ENCODE results near the gene KNOP1.
"Not testable (repeated sequence)": the region's sequence is repeated elsewhere in the genome, so short reads cannot be mapped to it uniquely, and the experiment has no call there.

KNOP1 gene

GRCh38 chr16:19685176-19685575 lies 32.9 kb downstream of the KNOP1 start:
- Histone ChIP-seq H3K27ac (ENCODE audit: low read depth, low read length) (no peak overlapping the region), H3K9ac (ENCODE audit: low read depth in 1 of 2, low read length in 2 of 2) (no peak overlapping the region), H3K4me1 (ENCODE audit: control insufficient read depth in 1 of 2, insufficient read depth in 2 of 2, low read length in 2 of 2) (no peaks in the 10 kb centered on the region), H3K9me3 (ENCODE audit: control insufficient read depth in 1 of 2, low read length in 2 of 2) (no peaks in the 10 kb centered on the region), H3K36me3 (ENCODE audit: control insufficient read depth in 1 of 2, insufficient read depth in 2 of 2, low read length in 2 of 2) (peaks cover 16 to 55% of the 10 kb centered on the region in 2 donors), H3K27me3 (ENCODE audit: control insufficient read depth in 1 of 2, insufficient read depth in 2 of 2, low read length in 2 of 2) (no peaks in the 10 kb centered on the region), H3K4me3 (ENCODE audit: low read depth in 1 of 2, low read length in 2 of 2) (no peak overlapping the region)

GRCh38 chr16:19683453-19684236 lies 34.4 kb downstream of the KNOP1 start:
- Histone ChIP-seq H3K27me3 (ENCODE audit: control insufficient read depth in 1 of 2, insufficient read depth in 2 of 2, low read length in 2 of 2) (no peaks in the 10 kb centered on the region), H3K36me3 (ENCODE audit: control insufficient read depth in 1 of 2, insufficient read depth in 2 of 2, low read length in 2 of 2) (peaks cover 20 to 57% of the 10 kb centered on the region in 2 donors), H3K9ac (ENCODE audit: low read depth in 1 of 2, low read length in 2 of 2) (no peak overlapping the region), H3K27ac (ENCODE audit: low read depth, low read length) (no peak overlapping the region), H3K4me3 (ENCODE audit: low read depth in 1 of 2, low read length in 2 of 2) (no peak overlapping the region), H3K9me3 (ENCODE audit: control insufficient read depth in 1 of 2, low read length in 2 of 2) (no peaks in the 10 kb centered on the region), H3K4me1 (ENCODE audit: control insufficient read depth in 1 of 2, insufficient read depth in 2 of 2, low read length in 2 of 2) (no peaks in the 10 kb centered on the region)

GRCh38 chr16:19681637-19682036 lies 36.4 kb downstream of the KNOP1 start:
- Histone ChIP-seq H3K36me3 (ENCODE audit: control insufficient read depth in 1 of 2, insufficient read depth in 2 of 2, low read length in 2 of 2) (peaks cover 20 to 52% of the 10 kb centered on the region in 2 donors), H3K4me3 (ENCODE audit: low read depth in 1 of 2, low read length in 2 of 2) (no peak overlapping the region), H3K4me1 (ENCODE audit: control insufficient read depth in 1 of 2, insufficient read depth in 2 of 2, low read length in 2 of 2) (no peaks in the 10 kb centered on the region), H3K9ac (ENCODE audit: low read depth in 1 of 2, low read length in 2 of 2) (no peak overlapping the region), H3K27me3 (ENCODE audit: control insufficient read depth in 1 of 2, insufficient read depth in 2 of 2, low read length in 2 of 2) (no peaks in the 10 kb centered on the region), H3K27ac (ENCODE audit: low read depth, low read length) (no peak overlapping the region), H3K9me3 (ENCODE audit: control insufficient read depth in 1 of 2, low read length in 2 of 2) (no peaks in the 10 kb centered on the region)

GRCh38 chr16:19680881-19681340 lies 37.1 kb downstream of the KNOP1 start:
- no peak overlapping the region for H3K9ac ChIP-seq (ENCODE audit: low read depth in 1 of 2, low read length in 2 of 2)
- H3K4me3 ChIP-seq (ENCODE audit: low read depth in 1 of 2, low read length in 2 of 2): no peak overlapping the region
- no peaks in the 10 kb centered on the region for H3K27me3 ChIP-seq (ENCODE audit: control insufficient read depth in 1 of 2, insufficient read depth in 2 of 2, low read length in 2 of 2)
- H3K27ac ChIP-seq (ENCODE audit: low read depth, low read length): no peak overlapping the region
- H3K9me3 ChIP-seq (ENCODE audit: control insufficient read depth in 1 of 2, low read length in 2 of 2): no peaks in the 10 kb centered on the region
- H3K4me1 ChIP-seq (ENCODE audit: control insufficient read depth in 1 of 2, insufficient read depth in 2 of 2, low read length in 2 of 2): no peaks in the 10 kb centered on the region
- peaks cover 18 to 57% of the 10 kb centered on the region in 2 donors for H3K36me3 ChIP-seq (ENCODE audit: control insufficient read depth in 1 of 2, insufficient read depth in 2 of 2, low read length in 2 of 2)

GRCh38 chr16:19679281-19679680 lies 38.7 kb downstream of the KNOP1 start:
- H3K9ac ChIP-seq (ENCODE audit: low read depth in 1 of 2, low read length in 2 of 2); H3K4me3 ChIP-seq (ENCODE audit: low read depth in 1 of 2, low read length in 2 of 2); H3K27me3 ChIP-seq (ENCODE audit: control insufficient read depth in 1 of 2, insufficient read depth in 2 of 2, low read length in 2 of 2); H3K4me1 ChIP-seq (ENCODE audit: control insufficient read depth in 1 of 2, insufficient read depth in 2 of 2, low read length in 2 of 2); H3K27ac ChIP-seq (ENCODE audit: low read depth, low read length); H3K9me3 ChIP-seq (ENCODE audit: control insufficient read depth in 1 of 2, low read length in 2 of 2): not testable (repeated sequence)
- H3K36me3 ChIP-seq (ENCODE audit: control insufficient read depth in 1 of 2, insufficient read depth in 2 of 2, low read length in 2 of 2): peaks cover 15 to 41% of the 10 kb centered on the region in 2 donors

- H3K4me3 ChIP-seq (ENCODE audit: low read depth in 1 of 2, low read length in 2 of 2): no peak overlapping the region
- no peak overlapping the region for H3K9ac ChIP-seq (ENCODE audit: low read depth in 1 of 2, low read length in 2 of 2)
- peaks cover 14 to 36% of the 10 kb centered on the region in 2 donors for H3K36me3 ChIP-seq (ENCODE audit: control insufficient read depth in 1 of 2, insufficient read depth in 2 of 2, low read length in 2 of 2)
- no peaks in the 10 kb centered on the region for H3K27me3 ChIP-seq (ENCODE audit: control insufficient read depth in 1 of 2, insufficient read depth in 2 of 2, low read length in 2 of 2)
- H3K9me3 ChIP-seq (ENCODE audit: control insufficient read depth in 1 of 2, low read length in 2 of 2): no peaks in the 10 kb centered on the region
- H3K27ac ChIP-seq (ENCODE audit: low read depth, low read length): no peak overlapping the region
- H3K4me1 ChIP-seq (ENCODE audit: control insufficient read depth in 1 of 2, insufficient read depth in 2 of 2, low read length in 2 of 2): no peaks in the 10 kb centered on the region
Observed at GRCh38 chr16:19678804-19679203, 39.2 kb downstream of the KNOP1 start.

GRCh38 chr16:19677402-19677801 lies 40.6 kb downstream of the KNOP1 start:
- Histone ChIP-seq H3K9me3 (ENCODE audit: control insufficient read depth in 1 of 2, low read length in 2 of 2) (no peaks in the 10 kb centered on the region), H3K4me3 (ENCODE audit: low read depth in 1 of 2, low read length in 2 of 2) (no peak overlapping the region), H3K27me3 (ENCODE audit: control insufficient read depth in 1 of 2, insufficient read depth in 2 of 2, low read length in 2 of 2) (no peaks in the 10 kb centered on the region), H3K27ac (ENCODE audit: low read depth, low read length) (no peak overlapping the region), H3K9ac (ENCODE audit: low read depth in 1 of 2, low read length in 2 of 2) (no peak overlapping the region), H3K4me1 (ENCODE audit: control insufficient read depth in 1 of 2, insufficient read depth in 2 of 2, low read length in 2 of 2) (no peaks in the 10 kb centered on the region), H3K36me3 (ENCODE audit: control insufficient read depth in 1 of 2, insufficient read depth in 2 of 2, low read length in 2 of 2) (peaks cover 8 to 23% of the 10 kb centered on the region in 2 donors)

- Histone ChIP-seq H3K36me3 (ENCODE audit: control insufficient read depth in 1 of 2, insufficient read depth in 2 of 2, low read length in 2 of 2) (peaks cover 10 to 25% of the 10 kb centered on the region in 2 donors), H3K9ac (ENCODE audit: low read depth in 1 of 2, low read length in 2 of 2) (no peak overlapping the region), H3K4me3 (ENCODE audit: low read depth in 1 of 2, low read length in 2 of 2) (no peak overlapping the region), H3K27me3 (ENCODE audit: control insufficient read depth in 1 of 2, insufficient read depth in 2 of 2, low read length in 2 of 2) (no peaks in the 10 kb centered on the region), H3K4me1 (ENCODE audit: control insufficient read depth in 1 of 2, insufficient read depth in 2 of 2, low read length in 2 of 2) (no peaks in the 10 kb centered on the region), H3K27ac (ENCODE audit: low read depth, low read length) (no peak overlapping the region), H3K9me3 (ENCODE audit: control insufficient read depth in 1 of 2, low read length in 2 of 2) (no peaks in the 10 kb centered on the region)
Observed at GRCh38 chr16:19674485-19674884, 43.5 kb downstream of the KNOP1 start.

GRCh38 chr16:19672378-19672777 lies 45.6 kb downstream of the KNOP1 start:
- H3K4me3 ChIP-seq (ENCODE audit: low read depth in 1 of 2, low read length in 2 of 2): no peak overlapping the region
- peaks cover 18 to 35% of the 10 kb centered on the region in 2 donors for H3K36me3 ChIP-seq (ENCODE audit: control insufficient read depth in 1 of 2, insufficient read depth in 2 of 2, low read length in 2 of 2)
- no peak overlapping the region for H3K9ac ChIP-seq (ENCODE audit: low read depth in 1 of 2, low read length in 2 of 2)
- no peaks in the 10 kb centered on the region for H3K27me3 ChIP-seq (ENCODE audit: control insufficient read depth in 1 of 2, insufficient read depth in 2 of 2, low read length in 2 of 2)
- H3K27ac ChIP-seq (ENCODE audit: low read depth, low read length): no peak overlapping the region
- no peaks in the 10 kb centered on the region for H3K9me3 ChIP-seq (ENCODE audit: control insufficient read depth in 1 of 2, low read length in 2 of 2)
- no peaks in the 10 kb centered on the region for H3K4me1 ChIP-seq (ENCODE audit: control insufficient read depth in 1 of 2, insufficient read depth in 2 of 2, low read length in 2 of 2)

- no peak overlapping the region for H3K4me3 ChIP-seq (ENCODE audit: low read depth in 1 of 2, low read length in 2 of 2)
- no peak overlapping the region for H3K9ac ChIP-seq (ENCODE audit: low read depth in 1 of 2, low read length in 2 of 2)
- H3K27me3 ChIP-seq (ENCODE audit: control insufficient read depth in 1 of 2, insufficient read depth in 2 of 2, low read length in 2 of 2): no peaks in the 10 kb centered on the region
- no peak overlapping the region for H3K27ac ChIP-seq (ENCODE audit: low read depth, low read length)
- H3K36me3 ChIP-seq (ENCODE audit: control insufficient read depth in 1 of 2, insufficient read depth in 2 of 2, low read length in 2 of 2): peaks cover 20 to 30% of the 10 kb centered on the region in 2 donors
- H3K9me3 ChIP-seq (ENCODE audit: control insufficient read depth in 1 of 2, low read length in 2 of 2): peaks cover 2 to 4% of the 10 kb centered on the region in 2 donors
- no peaks in the 10 kb centered on the region for H3K4me1 ChIP-seq (ENCODE audit: control insufficient read depth in 1 of 2, insufficient read depth in 2 of 2, low read length in 2 of 2)
Observed at GRCh38 chr16:19666477-19666876, 51.5 kb downstream of the KNOP1 start.
